Stomach (tissue), 9 donors: Measurements from ENCODE around the gene C20orf141. TPM values are rescaled to one million over a fixed set of nuclear protein-coding genes. Genes with fewer than 3 reads are reported as not detected.

Experiments used
- DNase-seq, 2 donors: peaks; one replicate each; pipeline versions ENCODE4 v3.0.0 to v3.0.0-alpha.2; 2013 to 2019
- H3K27ac ChIP-seq, 5 donors: fragments of 200-600 bp in 4 of 5; sonication (generic) in 4 of 5; one replicate each; pipeline ENCODE4 v1.5.1; 2013 to 2019; ENCODE audit warnings: mild to moderate bottlenecking in 1 of 5, moderate library complexity in 1 of 5
- H3K27me3 ChIP-seq, 3 donors: fragments of 200-600 bp; sonication (generic); one replicate each; pipeline ENCODE4 v1.5.1; 2017 to 2019; ENCODE audit warnings: mixed run types in 1 of 3
- H3K36me3 ChIP-seq, 4 donors: fragments of 200-600 bp; sonication (generic); 1 replicate in 3 of 4; 2 replicates in 1 of 4; pipeline ENCODE4 v1.5.1; 2016 to 2019
- H3K4me1 ChIP-seq, 4 donors: fragments of 200-600 bp; sonication (generic); one replicate each; pipeline ENCODE4 v1.5.1; 2016 to 2019
- H3K4me3 ChIP-seq, 4 donors: fragments of 200-600 bp; sonication (generic) in 3 of 4; one replicate each; pipeline ENCODE4 v1.5.1; 2016 to 2019; ENCODE audit warnings: mild to moderate bottlenecking in 1 of 4
- H3K9me3 ChIP-seq, 4 donors: fragments of 200-600 bp; sonication (generic); one replicate each; pipeline ENCODE4 v1.5.1; 2016 to 2019
- EP300 ChIP-seq: sonication (generic); formaldehyde crosslinking; IDR thresholded peaks from one replicate; pipeline ENCODE4 v1.6.1; 2017; ENCODE audit warnings: antibody characterized with exemption
- POLR2A ChIP-seq, 4 donors: fragments of 450-650 bp; IDR thresholded peaks; one replicate each; pipeline ENCODE4 v1.6.1; 2016; ENCODE audit warnings: antibody characterized with exemption in 4 of 4, control low read depth in 2 of 4, mild to moderate bottlenecking in 1 of 4, moderate library complexity in 1 of 4
- POLR2AphosphoS5 ChIP-seq, 3 donors: sonication (generic); formaldehyde crosslinking; IDR thresholded peaks; one replicate each; pipeline ENCODE4 v1.6.1; 2016; ENCODE audit warnings: antibody characterized with exemption in 3 of 3
- WGBS, 5 donors: extraction: QIAGEN DNeasy Blood & Tissue Kit in 3 of 5; methylation state at CpG; one replicate each; pipeline versions ENCODE4 v1.1.5 to v1.1.7; 2013 to 2018; 5-methylcytosine and 5-hydroxymethylcytosine counted together
- intact Hi-C: fragments of 100-400 bp; cut with DNase I; formaldehyde crosslinking; loops from one replicate; pipeline ENCODE4 v1.15.1; 2023; ENCODE audit warnings: low total_unique reads
- polyA plus RNA-seq, 3 donors: library from polyadenylated mRNA; stranded (reverse); fragments of 200-250 nt; gene quantifications; one replicate each; pipeline ENCODE4 v1.2.3, GENCODE V29; 2013
- total RNA-seq, 5 donors: library from RNA; depleted of rRNA; stranded (reverse); fragments of >200 nt; gene quantifications; one replicate each; pipeline versions ENCODE4 v1.1.0 to v1.2.3, GENCODE V29; 2014 to 2016
- TF ChIP-seq, protein P1 (sequence below), 7 experiments: fragments of 450-650 bp in 4 of 7; fragments of 200-600 bp in 3 of 7; sonication (generic) in 3 of 7; IDR thresholded peaks; one replicate each; pipeline ENCODE4 v1.5.1; 2016 to 2019; ENCODE audit warnings: antibody characterized with exemption in 7 of 7, control low read depth in 2 of 7, mild to moderate bottlenecking in 1 of 7
- donor health status: healthy with polysubstance abuse.
- donor health status: Bipolar disorder and iron deficiency.
- donor health status: healthy.

C20orf141 gene
- total and polyA plus RNA-seq, 8 donors = not detected

DNA sequence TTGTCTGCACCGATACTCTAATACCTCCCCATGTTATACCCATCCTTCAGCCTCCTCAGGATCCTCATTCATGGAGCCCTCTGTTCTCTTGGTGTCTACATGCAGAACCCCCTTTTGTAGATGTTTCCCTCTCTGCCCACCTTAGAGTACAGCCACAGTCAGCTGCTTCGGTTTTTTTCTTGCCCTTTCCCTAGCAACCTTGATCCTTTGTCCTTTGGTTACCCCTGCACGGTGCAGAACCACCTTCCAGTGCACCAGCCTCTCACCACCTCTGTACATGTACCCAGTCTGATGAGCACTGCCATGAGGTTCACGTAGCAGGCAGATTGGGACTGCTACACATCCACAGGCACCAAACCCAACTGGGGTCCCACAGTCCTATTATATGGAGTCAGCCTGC lies 33.0 kb downstream of the C20orf141 start:
- Histone ChIP-seq H3K36me3 (peaks cover 3 to 15% (median 9%) of the 10 kb centered on the region in 4 donors), H3K27me3 (no peaks in the 10 kb centered on the region), H3K9me3 (no peaks in the 10 kb centered on the region), H3K4me1 (peaks cover 0 to 7% (median 3%) of the 10 kb centered on the region in 4 donors), H3K4me3 (no peak overlapping the region), H3K27ac (no peak overlapping the region)
- WGBS, 5 donors = 90 to 96% (median 93%) methylated on average over 4 of the region's 4 CpGs
- TF ChIP-seq EP300 (no peak), POLR2AphosphoS5 (IDR thresholded peaks at IDR 0.05) (no peak), POLR2A (IDR thresholded peaks at IDR 0.05) (no peak)
- TF ChIP-seq, protein P1, sequence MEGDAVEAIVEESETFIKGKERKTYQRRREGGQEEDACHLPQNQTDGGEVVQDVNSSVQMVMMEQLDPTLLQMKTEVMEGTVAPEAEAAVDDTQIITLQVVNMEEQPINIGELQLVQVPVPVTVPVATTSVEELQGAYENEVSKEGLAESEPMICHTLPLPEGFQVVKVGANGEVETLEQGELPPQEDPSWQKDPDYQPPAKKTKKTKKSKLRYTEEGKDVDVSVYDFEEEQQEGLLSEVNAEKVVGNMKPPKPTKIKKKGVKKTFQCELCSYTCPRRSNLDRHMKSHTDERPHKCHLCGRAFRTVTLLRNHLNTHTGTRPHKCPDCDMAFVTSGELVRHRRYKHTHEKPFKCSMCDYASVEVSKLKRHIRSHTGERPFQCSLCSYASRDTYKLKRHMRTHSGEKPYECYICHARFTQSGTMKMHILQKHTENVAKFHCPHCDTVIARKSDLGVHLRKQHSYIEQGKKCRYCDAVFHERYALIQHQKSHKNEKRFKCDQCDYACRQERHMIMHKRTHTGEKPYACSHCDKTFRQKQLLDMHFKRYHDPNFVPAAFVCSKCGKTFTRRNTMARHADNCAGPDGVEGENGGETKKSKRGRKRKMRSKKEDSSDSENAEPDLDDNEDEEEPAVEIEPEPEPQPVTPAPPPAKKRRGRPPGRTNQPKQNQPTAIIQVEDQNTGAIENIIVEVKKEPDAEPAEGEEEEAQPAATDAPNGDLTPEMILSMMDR (IDR thresholded peaks at IDR 0.05) = no peak
- intact Hi-C loops = no loop called here
- DNase-seq = no peak

DNA sequence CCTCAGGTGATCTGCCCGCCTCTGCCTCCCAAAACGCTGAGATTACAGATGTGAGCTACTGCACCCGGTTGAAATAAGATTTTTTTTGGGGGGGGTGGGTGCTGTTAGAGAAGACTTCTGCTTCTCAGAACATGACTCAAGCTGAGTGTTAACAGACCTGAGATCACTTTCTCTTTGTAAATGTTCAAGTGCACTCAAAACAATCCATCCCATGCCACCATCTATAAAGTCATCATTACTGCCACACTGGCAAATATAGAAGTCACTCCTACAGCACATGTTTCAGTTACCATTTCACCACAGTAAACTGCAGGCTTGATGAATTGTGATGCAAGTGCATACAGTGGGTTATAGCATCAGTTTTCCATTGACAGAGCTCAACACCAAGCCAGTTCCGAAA lies 34.7 kb downstream of the C20orf141 start:
- TF ChIP-seq, protein P1 (IDR thresholded peaks at IDR 0.05) = no peak
- TF ChIP-seq POLR2AphosphoS5 (IDR thresholded peaks at IDR 0.05) = no peak
- TF ChIP-seq EP300 = no peak
- no peak for TF ChIP-seq POLR2A (IDR thresholded peaks at IDR 0.05)
- intact Hi-C loops = no loop called here

DNA sequence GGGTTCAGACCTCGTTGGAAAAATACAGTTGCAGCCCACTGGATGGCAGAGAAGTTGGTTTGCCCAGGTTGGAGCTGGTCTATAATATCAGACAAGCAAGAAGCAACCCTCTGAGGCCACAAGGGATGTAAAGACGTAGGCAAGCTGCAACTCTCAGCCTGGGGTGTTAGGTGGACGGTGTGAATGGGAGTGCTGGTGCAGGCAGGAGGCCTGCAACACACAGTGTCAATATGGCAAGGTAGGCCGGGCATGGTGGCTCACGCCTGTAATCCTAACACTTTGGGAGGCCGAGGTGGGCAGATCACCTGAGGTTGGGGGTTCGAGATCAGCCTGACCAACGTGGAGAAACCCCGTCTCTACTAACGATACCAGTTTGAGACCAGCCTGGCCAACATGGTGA lies 36.3 kb downstream of the C20orf141 start:
- peaks cover 0 to 7% (median 3%) of the 10 kb centered on the region in 4 donors for H3K4me1 ChIP-seq
- H3K27ac ChIP-seq = no peak overlapping the region
- H3K4me3 ChIP-seq = no peak overlapping the region
- TF ChIP-seq POLR2AphosphoS5 (IDR thresholded peaks at IDR 0.05) (no peak), EP300 (no peak), POLR2A (IDR thresholded peaks at IDR 0.05) (no peak)
- TF ChIP-seq, protein P1 (IDR thresholded peaks at IDR 0.05) = no peak
- no peak for DNase-seq
- H3K27me3 ChIP-seq = no peaks in the 10 kb centered on the region
- peaks cover 3 to 15% (median 9%) of the 10 kb centered on the region in 4 donors for H3K36me3 ChIP-seq
- 88 to 97% (median 91%) methylated on average over 9 to 10 of the region's 10 CpGs for WGBS, 5 donors
- no peaks in the 10 kb centered on the region for H3K9me3 ChIP-seq
- intact Hi-C loops = loop anchor here (5.0 kb wide), 1 partner anchor 99 kb away; no protein-coding TSS in a partner anchor

More for the DNA sequence above, 34.7 kb downstream of the C20orf141 start:
- no peak for DNase-seq
- H3K36me3 ChIP-seq = peaks cover 3 to 15% (median 9%) of the 10 kb centered on the region in 4 donors
- no peaks in the 10 kb centered on the region for H3K9me3 ChIP-seq
- WGBS, 5 donors = 85 to 91% (median 90%) methylated on average over 4 of the region's 4 CpGs
- H3K27ac ChIP-seq = no peak overlapping the region
- no peak overlapping the region for H3K4me3 ChIP-seq
- peaks cover 0 to 7% (median 3%) of the 10 kb centered on the region in 4 donors for H3K4me1 ChIP-seq
- H3K27me3 ChIP-seq = no peaks in the 10 kb centered on the region

DNA sequence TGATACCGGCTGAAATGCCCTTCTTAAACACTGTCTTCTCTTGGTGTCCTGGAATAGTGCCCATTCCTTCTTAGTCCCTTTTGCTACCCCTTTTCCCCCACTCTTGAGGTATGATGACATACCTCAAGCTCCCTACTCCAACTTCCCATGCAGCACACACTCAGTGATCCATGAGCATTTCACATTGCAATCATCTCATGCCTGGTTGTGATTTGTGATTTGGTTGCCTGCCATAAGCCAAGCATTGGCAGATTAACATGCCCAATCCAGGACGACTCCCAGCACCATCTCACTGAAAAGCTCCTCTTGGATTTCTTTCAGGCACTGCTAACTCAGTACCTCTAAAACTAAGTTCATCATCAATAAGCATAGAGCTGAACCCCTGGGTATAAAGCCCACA lies 43.8 kb downstream of the C20orf141 start:
- intact Hi-C loops = no loop called here
- no peaks in the 10 kb centered on the region for H3K9me3 ChIP-seq
- H3K4me3 ChIP-seq = no peak overlapping the region
- no peaks in the 10 kb centered on the region for H3K27me3 ChIP-seq
- peaks cover 19 to 45% (median 35%) of the 10 kb centered on the region in 4 donors for H3K36me3 ChIP-seq
- DNase-seq = no peak
- no peak overlapping the region for H3K27ac ChIP-seq
- H3K4me1 ChIP-seq = no peaks in the 10 kb centered on the region
- 84 to 94% (median 88%) methylated on average over 2 of the region's 2 CpGs for WGBS, 5 donors
- TF ChIP-seq POLR2AphosphoS5 (IDR thresholded peaks at IDR 0.05) (no peak), POLR2A (IDR thresholded peaks at IDR 0.05) (no peak), EP300 (no peak)
- TF ChIP-seq, protein P1 (IDR thresholded peaks at IDR 0.05) = no peak
